B cell (primary cell): ENCODE results near the gene AIFM1.

Experiments used
- EZH2 ChIP-seq: IDR thresholded peaks from 2 replicates; pipeline ENCODE4 v1.6.1; 2012; ENCODE audit warnings: borderline replicate concordance, low read depth, mild to moderate bottlenecking, moderate library complexity, low read length; ENCODE audit not compliant: insufficient read depth, poor library complexity, severe bottlenecking
- TF ChIP-seq, protein P1 (sequence below): fragments of 200-600 bp; IDR thresholded peaks from one replicate; pipeline ENCODE4 v1.8.0; 2022; ENCODE audit warnings: antibody characterized with exemption, mild to moderate bottlenecking

DNA sequence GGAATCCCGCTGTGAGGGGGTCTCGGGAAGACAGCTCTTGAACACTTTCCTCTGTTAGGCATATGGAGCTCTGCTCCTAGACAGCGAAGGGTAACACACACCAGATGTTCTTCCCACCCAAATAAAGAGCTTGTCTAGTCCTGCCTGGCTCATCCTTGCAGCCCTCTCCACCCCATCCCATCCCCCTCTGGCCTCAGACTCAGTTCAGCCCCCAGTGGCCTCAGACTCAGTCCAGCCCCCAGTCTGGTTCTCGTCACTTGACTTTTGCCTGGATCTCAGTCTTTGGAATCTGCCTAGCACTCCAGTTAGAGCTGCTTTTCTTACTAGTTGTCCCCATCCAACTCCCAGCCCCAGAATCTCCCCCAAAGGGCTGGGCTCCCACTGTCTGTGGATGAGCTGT is 21.0 kb upstream of the AIFM1 start:
- TF ChIP-seq, protein P1, sequence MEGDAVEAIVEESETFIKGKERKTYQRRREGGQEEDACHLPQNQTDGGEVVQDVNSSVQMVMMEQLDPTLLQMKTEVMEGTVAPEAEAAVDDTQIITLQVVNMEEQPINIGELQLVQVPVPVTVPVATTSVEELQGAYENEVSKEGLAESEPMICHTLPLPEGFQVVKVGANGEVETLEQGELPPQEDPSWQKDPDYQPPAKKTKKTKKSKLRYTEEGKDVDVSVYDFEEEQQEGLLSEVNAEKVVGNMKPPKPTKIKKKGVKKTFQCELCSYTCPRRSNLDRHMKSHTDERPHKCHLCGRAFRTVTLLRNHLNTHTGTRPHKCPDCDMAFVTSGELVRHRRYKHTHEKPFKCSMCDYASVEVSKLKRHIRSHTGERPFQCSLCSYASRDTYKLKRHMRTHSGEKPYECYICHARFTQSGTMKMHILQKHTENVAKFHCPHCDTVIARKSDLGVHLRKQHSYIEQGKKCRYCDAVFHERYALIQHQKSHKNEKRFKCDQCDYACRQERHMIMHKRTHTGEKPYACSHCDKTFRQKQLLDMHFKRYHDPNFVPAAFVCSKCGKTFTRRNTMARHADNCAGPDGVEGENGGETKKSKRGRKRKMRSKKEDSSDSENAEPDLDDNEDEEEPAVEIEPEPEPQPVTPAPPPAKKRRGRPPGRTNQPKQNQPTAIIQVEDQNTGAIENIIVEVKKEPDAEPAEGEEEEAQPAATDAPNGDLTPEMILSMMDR = no peak
- no peak for TF ChIP-seq EZH2
